BJ (cell line): Measurements from ENCODE around the gene DBN1. TPM values are rescaled to one million over a fixed set of nuclear protein-coding genes. Genes with fewer than 3 reads are reported as not detected.
"Not testable (repeated sequence)": the region's sequence is repeated elsewhere in the genome, so short reads cannot be mapped to it uniquely, and the experiment has no call there.

ENCODE experiments used
- CTCF ChIA-PET: fragments of 350-600 bp; formaldehyde crosslinking; extraction: SDS; loops from one replicate; lab custom pipeline; 2021; ENCODE audit warnings: antibody characterized with exemption, inconsistent platforms; lab: Yijun Ruan, JAX
- POLR2A ChIA-PET: fragments of 300-600 bp; sonication (Branson Sonifier 250); formaldehyde crosslinking; extraction: SDS; loops from one replicate; lab custom pipeline; 2021; ENCODE audit warnings: antibody characterized with exemption; lab: Charles Lee
- DNase-seq: peaks from one replicate; pipeline ENCODE4 v3.0.0-alpha.2; 2011; ENCODE audit warnings: low read depth
- H3K27me3 ChIP-seq: 2 replicates; pipeline ENCODE4 v1.6.0; 2011; ENCODE audit warnings: low read length; ENCODE audit not compliant: control insufficient read depth, insufficient read depth
- H3K36me3 ChIP-seq: 2 replicates; pipeline ENCODE4 v1.5.1; 2011; ENCODE audit warnings: low read length; ENCODE audit not compliant: control insufficient read depth, insufficient read depth
- H3K4me3 ChIP-seq: 2 replicates; pipeline ENCODE4 v1.5.1; 2011; ENCODE audit warnings: low read depth, mild to moderate bottlenecking, control low read depth, low read length
- polyA plus RNA-seq: library from polyadenylated mRNA; depleted of rRNA; stranded (reverse); fragments of >200 nt; gene quantifications from 2 replicates; pipeline ENCODE4 v1.2.3, GENCODE V29; 2011
- TF ChIP-seq, protein P1 (sequence below): IDR thresholded peaks from 2 replicates; pipeline ENCODE4 v1.5.1; 2011; ENCODE audit warnings: low read depth, mild to moderate bottlenecking, control low read depth, inconsistent platforms, low read length, moderate library complexity; ENCODE audit not compliant: insufficient read depth

DBN1 gene
- polyA plus RNA-seq, 1 experiment: 176 TPM

DNA sequence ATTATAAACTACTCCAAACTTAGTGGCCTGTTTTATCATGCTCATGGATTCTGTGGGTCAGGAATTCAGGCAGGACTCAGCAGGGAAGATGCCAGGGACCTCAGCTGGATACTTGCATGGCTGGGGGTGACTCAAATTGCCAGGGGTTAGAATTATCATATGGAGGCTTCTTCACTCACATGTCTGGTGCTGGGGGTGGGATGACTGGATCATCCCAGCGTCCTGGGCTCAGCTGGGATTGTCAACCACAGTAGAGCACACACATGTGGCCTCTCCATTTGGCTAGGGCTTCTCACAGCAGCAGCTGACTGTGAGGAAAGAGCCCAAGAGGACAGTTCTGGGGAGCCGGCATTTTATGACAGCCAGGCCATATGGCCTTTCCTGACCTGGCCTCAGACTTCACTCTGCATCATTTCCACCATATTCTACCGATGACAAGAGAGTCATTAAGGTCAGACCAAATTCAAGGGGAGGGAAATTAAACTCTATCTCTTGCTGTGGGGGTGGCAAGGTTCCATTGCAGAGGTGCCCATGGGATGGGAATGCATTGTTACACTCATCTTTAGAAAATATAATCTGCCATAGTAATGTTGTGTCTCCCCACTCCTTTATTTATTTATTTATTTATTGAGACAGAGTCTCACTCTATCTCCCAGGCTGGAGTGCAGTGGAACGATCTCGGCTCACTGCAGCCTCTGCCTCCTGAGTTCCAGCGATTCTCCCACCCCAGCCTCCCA is 52.2 kb downstream of the DBN1 start:
- Histone ChIP-seq H3K36me3 (no peaks in the 10 kb centered on the region), H3K27me3 (no peaks in the 10 kb centered on the region), H3K4me3 (no peak overlapping the region)
- POLR2A ChIA-PET: no interaction called here
- CTCF ChIA-PET: interaction anchor here (0.6 to 2.3 kb wide), 3 partner anchors 17 to 103 kb away, joined by 3 to 8 read pairs (median 7); no protein-coding TSS in a partner anchor
- no peak for DNase-seq
- TF ChIP-seq, protein P1, sequence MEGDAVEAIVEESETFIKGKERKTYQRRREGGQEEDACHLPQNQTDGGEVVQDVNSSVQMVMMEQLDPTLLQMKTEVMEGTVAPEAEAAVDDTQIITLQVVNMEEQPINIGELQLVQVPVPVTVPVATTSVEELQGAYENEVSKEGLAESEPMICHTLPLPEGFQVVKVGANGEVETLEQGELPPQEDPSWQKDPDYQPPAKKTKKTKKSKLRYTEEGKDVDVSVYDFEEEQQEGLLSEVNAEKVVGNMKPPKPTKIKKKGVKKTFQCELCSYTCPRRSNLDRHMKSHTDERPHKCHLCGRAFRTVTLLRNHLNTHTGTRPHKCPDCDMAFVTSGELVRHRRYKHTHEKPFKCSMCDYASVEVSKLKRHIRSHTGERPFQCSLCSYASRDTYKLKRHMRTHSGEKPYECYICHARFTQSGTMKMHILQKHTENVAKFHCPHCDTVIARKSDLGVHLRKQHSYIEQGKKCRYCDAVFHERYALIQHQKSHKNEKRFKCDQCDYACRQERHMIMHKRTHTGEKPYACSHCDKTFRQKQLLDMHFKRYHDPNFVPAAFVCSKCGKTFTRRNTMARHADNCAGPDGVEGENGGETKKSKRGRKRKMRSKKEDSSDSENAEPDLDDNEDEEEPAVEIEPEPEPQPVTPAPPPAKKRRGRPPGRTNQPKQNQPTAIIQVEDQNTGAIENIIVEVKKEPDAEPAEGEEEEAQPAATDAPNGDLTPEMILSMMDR: no peak

DNA sequence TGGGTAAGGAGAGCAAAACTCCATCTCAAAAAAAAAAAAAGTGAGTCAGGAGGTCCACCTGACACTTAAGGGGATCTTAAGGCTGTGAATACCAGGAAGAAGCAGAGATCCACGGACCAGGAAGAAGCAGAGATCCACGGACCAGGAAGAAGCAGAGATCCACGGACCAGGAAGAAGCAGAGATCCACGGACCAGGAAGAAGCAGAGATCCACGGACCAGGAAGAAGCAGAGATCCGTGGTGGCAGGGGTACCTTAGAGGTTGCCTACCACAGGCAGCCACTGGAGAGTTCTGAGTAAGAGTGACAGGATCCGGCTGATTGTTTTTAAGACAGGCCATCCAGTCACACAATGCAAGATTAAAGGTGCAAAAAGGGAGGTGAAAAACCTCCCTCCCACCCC is 53.0 kb downstream of the DBN1 start:
- H3K4me3 ChIP-seq, POLR2A ChIA-PET, H3K27me3 ChIP-seq, DNase-seq, H3K36me3 ChIP-seq: not testable (repeated sequence)
- CTCF ChIA-PET: interaction anchor here (8.7 kb wide), 1 partner anchor 16 kb away, joined by 89 read pairs; no protein-coding TSS in a partner anchor

DNA sequence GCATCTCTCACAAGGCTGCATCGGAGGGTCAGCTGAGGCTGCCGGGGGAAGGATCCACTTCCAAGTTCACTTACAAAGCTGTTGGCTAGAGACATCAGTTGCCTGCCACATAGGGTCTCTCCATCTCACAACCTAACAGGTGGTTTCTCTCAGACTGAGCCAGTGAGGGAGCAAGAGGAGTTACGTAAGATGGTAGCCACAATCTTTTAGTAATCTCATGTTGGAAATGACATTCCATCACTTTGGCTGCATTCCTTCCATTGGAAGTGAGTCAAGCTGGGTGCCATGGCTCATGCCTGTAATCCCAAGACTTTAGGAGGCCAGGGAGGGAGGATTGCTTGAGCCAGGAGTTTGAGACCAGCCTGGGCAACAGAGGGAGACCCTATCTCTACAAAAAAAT is 54.4 kb downstream of the DBN1 start:
- ChIA-PET CTCF (interaction anchor here (0.7 to 8.7 kb wide), 5 partner anchors 10 to 38 kb away, joined by 3 to 89 read pairs (median 3); no protein-coding TSS in a partner anchor), POLR2A (no interaction called here)

DNA sequence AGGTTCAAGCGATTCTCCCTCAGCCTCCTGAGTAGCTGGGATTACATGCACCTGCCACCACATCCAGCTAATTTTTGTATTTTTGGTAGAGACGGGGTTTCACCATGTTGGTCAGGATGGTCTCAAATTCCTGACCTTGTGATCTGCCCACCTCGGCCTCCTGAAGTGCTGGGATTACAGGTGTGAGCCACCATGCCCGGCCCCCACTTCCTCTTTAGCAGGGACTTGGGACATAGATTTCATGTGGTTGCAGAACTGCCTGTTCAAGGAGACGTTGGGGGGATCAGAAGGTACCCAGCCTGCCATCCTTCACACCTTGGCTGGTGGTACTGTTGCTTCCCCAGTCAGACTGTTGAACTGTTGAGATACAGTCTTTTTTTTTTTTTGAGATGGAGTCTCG is 56.4 kb downstream of the DBN1 start:
- H3K27me3 ChIP-seq, H3K4me3 ChIP-seq, POLR2A ChIA-PET: not testable (repeated sequence)

More for the DNA sequence above, 54.4 kb downstream of the DBN1 start:
- TF ChIP-seq, protein P1: no peak
- no peak overlapping the region for H3K4me3 ChIP-seq
- no peaks in the 10 kb centered on the region for H3K36me3 ChIP-seq
- DNase-seq: no peak
- H3K27me3 ChIP-seq: peaks cover 2% of the 10 kb centered on the region; the same call in 1 of the 2 replicates

DNA sequence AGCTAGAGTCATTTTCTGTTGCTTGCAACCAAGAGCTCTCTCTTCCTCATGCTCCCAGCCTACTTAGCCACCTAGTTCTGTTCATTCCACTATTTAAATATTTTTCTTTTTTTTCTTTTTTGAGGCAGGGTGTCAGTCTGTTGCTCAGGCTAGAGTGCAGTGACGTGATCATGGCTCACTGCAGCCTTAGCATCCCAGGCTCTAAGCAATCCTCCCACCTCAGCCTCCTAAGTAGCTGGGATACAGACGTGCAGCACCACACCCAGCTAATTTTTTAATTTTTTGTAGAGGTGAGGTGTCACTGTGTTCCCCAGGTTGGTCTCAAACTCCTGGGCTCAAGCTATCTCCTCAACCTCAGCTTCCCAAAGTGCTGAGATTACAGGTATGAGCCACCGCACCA is 59.0 kb downstream of the DBN1 start:
- no peak for DNase-seq
- Histone ChIP-seq H3K4me3 (no peak overlapping the region), H3K36me3 (no peaks in the 10 kb centered on the region), H3K27me3 (peaks cover 7% of the 10 kb centered on the region)
- ChIA-PET CTCF (interaction anchor here (1.1 to 8.7 kb wide), 5 partner anchors 9 to 39 kb away, joined by 3 to 89 read pairs (median 5); no protein-coding TSS in a partner anchor), POLR2A (no interaction called here)
- TF ChIP-seq, protein P1: no peak

More for the DNA sequence above, 56.4 kb downstream of the DBN1 start:
- H3K36me3 ChIP-seq, DNase-seq: not testable (repeated sequence)
- CTCF ChIA-PET: interaction anchor here (1.2 to 8.7 kb wide), 3 partner anchors 13 to 28 kb away, joined by 3 to 89 read pairs (median 4); no protein-coding TSS in a partner anchor

DNA sequence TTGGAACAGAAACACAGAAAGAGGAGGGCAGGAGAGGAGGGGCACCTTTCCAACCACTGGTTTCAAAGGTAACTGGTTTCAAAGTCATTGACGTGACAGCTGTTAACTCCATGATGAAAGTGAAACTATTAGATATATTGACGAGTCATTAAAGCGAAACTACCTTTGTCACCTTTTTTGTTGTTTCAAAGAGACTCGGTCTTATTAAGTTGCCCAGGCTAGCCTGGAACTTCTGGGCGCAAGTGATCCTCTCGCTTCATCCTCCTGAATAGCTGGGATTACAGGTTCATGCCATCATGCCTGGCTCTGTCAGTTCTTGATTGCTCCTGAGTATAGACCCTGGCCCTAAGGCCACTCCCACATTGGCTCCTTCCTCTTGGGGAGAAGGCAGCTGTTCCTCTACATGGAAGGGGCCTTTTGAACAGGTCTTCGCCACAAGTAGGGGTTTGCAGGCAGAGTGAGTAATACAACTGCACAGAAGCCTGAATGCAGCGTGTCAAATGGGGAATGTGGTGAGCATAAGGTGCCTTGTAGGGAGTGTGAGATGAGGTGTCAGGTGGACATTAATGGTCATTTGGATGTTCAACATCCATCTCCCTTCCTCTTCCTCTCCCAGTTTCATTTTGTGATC is 60.7 kb downstream of the DBN1 start:
- ChIA-PET POLR2A (no interaction called here), CTCF (interaction anchor here (2.2 to 8.7 kb wide), 2 partner anchors 9 to 41 kb away, joined by 9 to 89 read pairs; no protein-coding TSS in a partner anchor)
- DNase-seq: no peak
- peaks cover 9% of the 10 kb centered on the region for H3K27me3 ChIP-seq
- TF ChIP-seq, protein P1: no peak
- no peaks in the 10 kb centered on the region for H3K36me3 ChIP-seq
- H3K4me3 ChIP-seq: no peak overlapping the region
